Fibroblast of pulmonary artery (primary cell): Measurements from ENCODE around the gene CNP.

Experiments
- DNase-seq: peaks from one replicate; pipeline ENCODE4 v3.0.0-alpha.2; 2010; ENCODE audit warnings: low read depth
- H3K4me3 ChIP-seq: replicated peaks from 2 replicates; pipeline ENCODE4 v1.5.1; 2011; ENCODE audit warnings: low read depth, mild to moderate bottlenecking, control low read depth, low read length, moderate library complexity
- CTCF ChIP-seq: IDR thresholded peaks from 2 replicates; pipeline ENCODE4 v1.5.1; 2011; ENCODE audit warnings: mild to moderate bottlenecking, control low read depth, low read length, inconsistent platforms; ENCODE audit errors: missing control alignments

The CNP gene

GRCh38 chr17:41985919-41986318, 19.3 kb downstream of the CNP start:
- no peak for DNase-seq
- H3K4me3 ChIP-seq, result no peak overlapping the region
- no peak for TF ChIP-seq CTCF

GRCh38 chr17:41986634-41987033, 20.0 kb downstream of the CNP start:
- H3K4me3 ChIP-seq, result no peak overlapping the region
- TF ChIP-seq CTCF, result no peak
- no peak for DNase-seq

GRCh38 chr17:41987642-41988041, 21.0 kb downstream of the CNP start:
- no peak overlapping the region for H3K4me3 ChIP-seq
- no peak for DNase-seq
- no peak for TF ChIP-seq CTCF

DNA sequence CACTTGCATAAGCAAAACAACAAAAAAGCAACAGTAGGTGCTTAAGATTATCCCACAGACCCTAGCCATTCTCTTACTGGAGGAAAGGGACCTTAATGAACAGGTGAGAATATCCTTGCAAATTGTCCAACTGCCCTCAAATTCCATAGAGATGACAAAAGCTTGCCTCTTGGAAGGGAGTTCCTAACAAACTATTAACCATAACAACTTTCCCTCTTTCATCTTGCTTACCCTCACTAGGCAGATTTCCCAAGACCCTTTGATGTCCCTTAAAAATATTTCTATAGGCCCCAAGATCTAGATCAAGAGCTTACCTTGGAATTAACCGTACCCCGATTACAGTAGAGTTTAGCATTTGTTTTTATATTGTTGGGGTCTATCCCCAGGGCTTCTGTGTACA, 21.8 kb downstream of the CNP start:
- H3K4me3 ChIP-seq, result no peak overlapping the region
- no peak for DNase-seq
- TF ChIP-seq CTCF, result no peak

DNA sequence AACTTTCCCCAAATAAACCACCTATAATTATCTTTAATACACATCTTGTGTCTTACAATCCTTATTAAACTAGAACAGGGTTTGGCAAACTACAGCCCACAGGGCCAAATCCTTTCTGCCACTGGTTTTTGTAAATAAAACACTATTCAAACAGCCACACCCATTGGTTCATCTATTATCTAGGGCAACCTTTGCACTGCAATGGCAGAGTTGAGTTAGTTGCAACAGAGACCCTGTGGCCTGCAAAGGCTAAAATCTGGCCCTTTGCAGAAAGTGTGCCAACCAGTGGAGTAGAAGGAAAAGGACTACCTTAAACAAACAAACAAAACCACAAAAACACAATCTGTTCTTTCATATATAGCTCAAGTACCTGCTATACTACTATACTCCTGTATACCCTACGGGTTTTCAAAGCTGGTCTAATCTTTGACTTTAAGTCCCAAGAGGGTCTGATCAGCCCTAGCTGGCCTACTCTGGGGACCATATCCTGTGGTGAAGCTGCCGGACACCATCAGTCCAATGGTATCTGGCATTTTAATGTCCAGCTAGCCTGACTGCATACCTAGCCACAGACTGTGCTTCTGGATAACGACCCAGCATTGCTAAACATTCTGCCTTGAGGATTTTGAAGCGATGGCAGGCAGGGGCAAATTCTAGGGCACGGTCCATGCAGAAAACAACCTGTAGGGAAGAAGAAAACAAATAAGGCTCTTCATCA, 23.3 kb downstream of the CNP start:
- no peak overlapping the region for H3K4me3 ChIP-seq
- TF ChIP-seq CTCF, result no peak
- DNase-seq, result no peak

GRCh38 chr17:41992576-41992975, 26.0 kb downstream of the CNP start:
- H3K4me3 ChIP-seq, result no peak overlapping the region
- TF ChIP-seq CTCF, result no peak
- no peak for DNase-seq

DNA sequence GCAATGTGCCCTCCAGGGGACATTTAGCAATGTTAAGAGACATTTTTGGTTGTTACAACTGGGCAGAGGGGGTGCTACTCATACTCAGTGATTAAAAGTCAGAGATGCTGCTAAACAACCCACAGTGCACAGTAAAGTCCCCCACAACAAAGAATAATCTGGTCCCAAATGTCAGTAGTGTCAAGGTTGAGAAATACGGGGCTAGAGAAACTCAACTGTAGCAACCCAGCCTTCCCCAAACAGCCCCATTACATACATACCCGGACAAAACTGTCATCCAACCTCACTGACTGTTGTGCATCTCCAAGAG, 30.2 kb downstream of the CNP start:
- no peak overlapping the region for H3K4me3 ChIP-seq

More for the DNA sequence above, 30.2 kb downstream of the CNP start:
- DNase-seq, result no peak
- TF ChIP-seq CTCF, result no peak
